Measurements from ENCODE around the gene NUDT5. TPM values are rescaled to one million over a fixed set of nuclear protein-coding genes. Genes with fewer than 3 reads are reported as not detected.

Gene NUDT5
- total RNA-seq, 1 donor from 2014 or later, result 43.3 TPM

- Histone ChIP-seq H3K36me3 (peaks cover 92% of the 10 kb centered on the region), H3K4me3 (no peak overlapping the region)
These were observed 32.8 kb downstream of the NUDT5 start for GRCh38 chr10:12162927-12163326.

GRCh38 chr10:12160664-12161063 is 35.0 kb downstream of the NUDT5 start:
- no peak for DNase-seq
- Histone ChIP-seq H3K4me1 (no peaks in the 10 kb centered on the region), H3K9me3 (no peaks in the 10 kb centered on the region), H3K27me3 (ENCODE audit: low read depth) (no peaks in the 10 kb centered on the region), H3K36me3 (peaks cover 74% of the 10 kb centered on the region), H3K27ac (no peak overlapping the region), H3K4me3 (no peak overlapping the region)
- no peak for TF ChIP-seq CTCF (IDR thresholded peaks at IDR 0.05)
- intact Hi-C loops (cut with DNase I), result no loop called here
- no peak for ATAC-seq

More at GRCh38 chr10:12162927-12163326, 32.8 kb downstream of the NUDT5 start:
- DNase-seq (no peak), ATAC-seq (no peak)
- no peak overlapping the region for H3K27ac ChIP-seq
- no peak for TF ChIP-seq CTCF (IDR thresholded peaks at IDR 0.05)
- intact Hi-C loops (cut with DNase I), result no loop called here
- H3K9me3 ChIP-seq, result no peaks in the 10 kb centered on the region
- no peaks in the 10 kb centered on the region for H3K27me3 ChIP-seq (ENCODE audit: low read depth)
- no peaks in the 10 kb centered on the region for H3K4me1 ChIP-seq

GRCh38 chr10:12158111-12158510 is 37.6 kb downstream of the NUDT5 start:
- H3K9me3 ChIP-seq, result no peaks in the 10 kb centered on the region
- DNase-seq (no peak), ATAC-seq (no peak)
- H3K36me3 ChIP-seq, result peaks cover 62% of the 10 kb centered on the region
- no peak for TF ChIP-seq CTCF (IDR thresholded peaks at IDR 0.05)
- no peaks in the 10 kb centered on the region for H3K4me1 ChIP-seq
- H3K27me3 ChIP-seq (ENCODE audit: low read depth), result no peaks in the 10 kb centered on the region
- no peak overlapping the region for H3K4me3 ChIP-seq
- intact Hi-C loops (cut with DNase I), result no loop called here
- H3K27ac ChIP-seq, result no peak overlapping the region

- ATAC-seq, result no peak
- Histone ChIP-seq H3K9me3 (no peaks in the 10 kb centered on the region), H3K4me1 (no peaks in the 10 kb centered on the region), H3K27me3 (ENCODE audit: low read depth) (no peaks in the 10 kb centered on the region), H3K27ac (no peak overlapping the region), H3K4me3 (no peak overlapping the region), H3K36me3 (peaks cover 50% of the 10 kb centered on the region)
- DNase-seq, result no peak
- intact Hi-C loops (cut with DNase I), result no loop called here
- no peak for TF ChIP-seq CTCF (IDR thresholded peaks at IDR 0.05)
These were observed 39.1 kb downstream of the NUDT5 start for GRCh38 chr10:12156367-12157123.

- no peak for DNase-seq
- no peak for ATAC-seq
- Histone ChIP-seq H3K36me3 (peaks cover 53% of the 10 kb centered on the region), H3K4me3 (no peak overlapping the region), H3K4me1 (no peaks in the 10 kb centered on the region), H3K27me3 (ENCODE audit: low read depth) (no peaks in the 10 kb centered on the region), H3K9me3 (no peaks in the 10 kb centered on the region), H3K27ac (no peak overlapping the region)
- no peak for TF ChIP-seq CTCF (IDR thresholded peaks at IDR 0.05)
- intact Hi-C loops (cut with DNase I), result no loop called here
These were observed 41.2 kb downstream of the NUDT5 start for GRCh38 chr10:12154516-12154915.

Data from lower lobe of right lung (tissue), 2 donors.